ENCODE results near the gene RDH13. TPM values are rescaled to one million over a fixed set of nuclear protein-coding genes. Genes with fewer than 3 reads are reported as not detected.

Gene RDH13
- total RNA-seq, 4 donors from 2014 or later = 11.1 to 16.4 (median 12.3) TPM

GRCh38 chr19:55085923-55086715 is 23.2 kb upstream of the RDH13 start:
- Histone ChIP-seq H3K27me3 (peaks cover 18 to 57% (median 42%) of the 10 kb centered on the region in 4 donors), H3K36me3 (peaks cover 7 to 17% (median 14%) of the 10 kb centered on the region in 4 donors), H3K4me1 (peaks cover 35 to 62% (median 49%) of the 10 kb centered on the region in 4 donors), H3K9me3 (no peaks in the 10 kb centered on the region), H3K4me3 (peak overlapping the region; percentile 51 to 60 (median 54)), H3K27ac (replicated peaks in 1 of 4) (peak overlapping the region in 2 of 4 donors; percentile 20 to 47)
- intact Hi-C loops (cut with DNase I) = no loop called here
- no peak for DNase-seq (ENCODE audit: extremely low spot score)
- TF ChIP-seq POLR2A (IDR thresholded peaks at IDR 0.05; ENCODE audit: low read depth) (no peak), EP300 (IDR thresholded peaks at IDR 0.05) (no peak), CTCF (IDR thresholded peaks at IDR 0.05) (no peak), POLR2AphosphoS5 (IDR thresholded peaks at IDR 0.05) (no peak)
- WGBS = 25% methylated on average over 18 of the region's 35 CpGs

GRCh38 chr19:55084416-55084815 is 21.5 kb upstream of the RDH13 start:
- no peak for TF ChIP-seq CTCF (IDR thresholded peaks at IDR 0.05)
- no peak for TF ChIP-seq EP300 (IDR thresholded peaks at IDR 0.05)
- Histone ChIP-seq H3K27me3 (peaks cover 18 to 74% (median 58%) of the 10 kb centered on the region in 4 donors), H3K4me3 (no peak overlapping the region), H3K4me1 (peaks cover 44 to 72% (median 63%) of the 10 kb centered on the region in 4 donors), H3K27ac (replicated peaks in 1 of 4) (no peak overlapping the region), H3K9me3 (no peaks in the 10 kb centered on the region), H3K36me3 (peaks cover 0 to under 1% (median 0%) of the 10 kb centered on the region in 4 donors)
- WGBS = 76% methylated on average over 10 of the region's 10 CpGs
- DNase-seq (ENCODE audit: extremely low spot score) = no peak
- intact Hi-C loops (cut with DNase I) = no loop called here

- Histone ChIP-seq H3K4me1 (peaks cover 43 to 61% (median 54%) of the 10 kb centered on the region in 4 donors), H3K27ac (replicated peaks in 1 of 4) (no peak overlapping the region), H3K4me3 (no peak overlapping the region), H3K36me3 (no peaks in the 10 kb centered on the region), H3K27me3 (peaks cover 18 to 82% (median 60%) of the 10 kb centered on the region in 4 donors), H3K9me3 (no peaks in the 10 kb centered on the region)
- intact Hi-C loops (cut with DNase I) = no loop called here
- DNase-seq (ENCODE audit: extremely low spot score) = no peak
- WGBS = 43% methylated on average over 34 of the region's 42 CpGs
- TF ChIP-seq EP300 (IDR thresholded peaks at IDR 0.05) (no peak), POLR2A (IDR thresholded peaks at IDR 0.05; ENCODE audit: low read depth) (no peak), POLR2AphosphoS5 (IDR thresholded peaks at IDR 0.05) (no peak), CTCF (IDR thresholded peaks at IDR 0.05) (no peak)
Measured at GRCh38 chr19:55083004-55083850, 20.3 kb upstream of the RDH13 start.

DNA sequence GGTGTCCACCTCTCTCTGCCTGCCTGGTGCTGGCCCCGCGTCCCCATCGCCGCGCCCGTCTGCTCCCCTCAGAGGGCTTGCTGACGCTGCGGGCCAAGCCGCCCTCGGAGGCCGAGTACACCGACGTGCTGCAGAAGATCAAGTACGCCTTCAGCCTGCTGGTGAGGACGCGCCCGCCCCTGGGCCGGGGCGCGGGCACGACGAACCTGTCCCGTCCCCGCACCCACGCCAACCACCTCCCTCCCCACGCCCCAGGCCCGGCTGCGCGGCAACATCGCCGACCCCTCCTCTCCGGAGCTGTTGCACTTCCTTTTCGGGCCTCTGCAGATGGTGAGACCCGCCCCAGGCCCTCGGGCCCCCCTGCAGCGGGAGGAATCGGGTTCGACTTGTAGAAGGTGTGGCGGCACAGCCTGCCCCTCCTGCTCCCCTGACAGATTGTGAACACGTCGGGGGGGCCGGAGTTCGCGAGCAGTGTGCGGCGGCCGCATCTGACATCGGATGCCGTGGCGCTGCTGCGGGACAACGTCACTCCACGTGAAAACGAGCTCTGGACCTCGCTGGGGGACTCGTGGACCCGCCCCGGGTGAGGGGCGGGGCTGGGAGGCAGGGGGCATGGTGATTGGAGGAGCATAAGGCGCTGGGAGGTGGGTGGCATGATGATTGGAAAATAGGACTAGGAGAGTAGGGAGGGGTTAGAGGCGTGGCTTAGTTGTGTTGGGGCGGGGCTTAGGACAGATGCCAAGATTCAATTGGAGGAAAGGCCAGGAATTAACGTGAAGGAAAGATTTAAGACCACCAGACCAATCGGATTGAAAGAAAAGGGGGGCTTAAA is 19.3 kb upstream of the RDH13 start:
- no peaks in the 10 kb centered on the region for H3K36me3 ChIP-seq
- no peak for DNase-seq (ENCODE audit: extremely low spot score)
- H3K27me3 ChIP-seq = peaks cover 18 to 91% (median 60%) of the 10 kb centered on the region in 4 donors
- intact Hi-C loops (cut with DNase I) = no loop called here
- no peaks in the 10 kb centered on the region for H3K9me3 ChIP-seq
- H3K4me3 ChIP-seq = peak overlapping the region; percentile 39 to 57 (median 46)
- H3K4me1 ChIP-seq = peaks cover 33 to 51% (median 44%) of the 10 kb centered on the region in 4 donors
- no peak overlapping the region for H3K27ac ChIP-seq (replicated peaks in 1 of 4)
- no peak for TF ChIP-seq POLR2AphosphoS5 (IDR thresholded peaks at IDR 0.05)
- WGBS = 5% methylated on average over 40 of the region's 64 CpGs
